ENCODE measurements around the gene NACA2.
"Not testable (repeated sequence)": the region's sequence is repeated elsewhere in the genome, so short reads cannot be mapped to it uniquely, and the experiment has no call there.

The NACA2 gene
- total RNA-seq, result 1.1 reads per million

GRCh38 chr17:61591018-61591417, at the start of gene NACA2:
TSS of gene NACA2 (minus strand) at chr17:61591219. CDS start at chr17:61591180, 39 bp downstream.
- DNase-seq, result no peak

DNA sequence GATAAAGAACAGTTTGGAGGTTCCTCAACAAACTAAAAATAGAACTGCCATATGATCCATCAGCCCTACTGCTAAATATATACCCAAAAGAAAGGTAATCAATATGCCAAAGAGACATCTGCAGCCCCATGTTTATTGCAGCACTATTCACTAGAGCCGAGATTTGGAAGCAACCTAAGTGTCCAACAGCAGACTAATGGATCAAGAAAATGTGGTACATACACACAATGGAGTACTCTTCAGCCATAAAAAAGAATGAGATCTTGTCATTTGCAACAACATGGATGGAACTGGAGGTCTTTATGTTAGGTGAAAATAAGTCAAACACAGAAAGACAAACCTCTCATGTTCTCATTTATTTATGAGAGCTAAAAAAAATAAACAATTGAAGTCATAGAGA, 48.8 kb upstream of the NACA2 start:
- no peak for DNase-seq

DNA sequence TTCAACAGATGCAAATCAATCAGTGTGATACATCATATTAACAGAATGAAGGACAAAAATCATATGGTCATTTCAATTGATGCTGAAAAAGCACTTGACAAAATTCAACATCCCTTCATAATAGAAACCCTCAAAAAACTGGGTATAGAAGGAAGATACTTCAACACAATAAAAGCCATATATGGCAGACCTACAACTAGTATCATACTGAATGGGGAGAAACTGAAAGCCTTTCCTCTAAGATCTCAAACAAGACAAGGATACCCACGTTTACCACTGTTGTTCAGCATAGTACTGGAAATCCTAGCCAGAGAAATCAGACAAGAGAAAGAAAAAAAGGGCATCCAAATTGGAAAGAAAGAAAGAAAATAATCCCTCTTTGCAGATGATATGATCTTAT, 47.1 kb upstream of the NACA2 start:
- no peak for DNase-seq

GRCh38 chr17:61635913-61636432, 45.0 kb upstream of the NACA2 start:
- DNase-seq, result peak; percentile 33

DNA sequence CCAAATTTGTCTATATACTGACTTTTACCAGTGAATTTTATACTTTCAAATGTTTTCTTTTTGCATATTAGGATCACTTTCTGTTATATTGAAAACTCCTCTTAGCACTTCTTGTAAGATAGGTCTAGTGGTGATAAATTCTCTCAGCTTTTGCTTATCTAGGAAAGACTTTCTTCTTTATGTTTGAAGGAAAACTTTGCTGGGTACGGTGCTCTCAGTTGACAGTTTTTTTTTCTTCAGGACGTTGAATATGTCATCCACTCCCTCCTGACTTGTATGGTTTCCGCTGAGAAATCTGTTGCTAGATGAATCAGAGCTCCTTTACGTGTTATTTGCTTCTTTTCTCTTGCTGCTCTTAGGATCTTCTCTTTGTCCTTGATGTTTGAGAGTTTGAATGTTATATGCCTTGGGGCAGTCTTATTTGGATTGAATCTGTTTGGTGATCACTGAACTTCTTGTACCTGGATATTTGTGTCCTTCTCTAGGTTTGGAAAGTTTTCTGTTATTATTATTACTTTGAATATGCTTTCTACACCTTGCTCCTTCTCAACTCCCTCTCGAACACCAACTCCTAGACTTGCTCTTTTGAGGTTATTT, 44.0 kb upstream of the NACA2 start:
- DNase-seq, result no peak

GRCh38 chr17:61634011-61634539, 43.1 kb upstream of the NACA2 start:
- DNase-seq, result no peak

DNA sequence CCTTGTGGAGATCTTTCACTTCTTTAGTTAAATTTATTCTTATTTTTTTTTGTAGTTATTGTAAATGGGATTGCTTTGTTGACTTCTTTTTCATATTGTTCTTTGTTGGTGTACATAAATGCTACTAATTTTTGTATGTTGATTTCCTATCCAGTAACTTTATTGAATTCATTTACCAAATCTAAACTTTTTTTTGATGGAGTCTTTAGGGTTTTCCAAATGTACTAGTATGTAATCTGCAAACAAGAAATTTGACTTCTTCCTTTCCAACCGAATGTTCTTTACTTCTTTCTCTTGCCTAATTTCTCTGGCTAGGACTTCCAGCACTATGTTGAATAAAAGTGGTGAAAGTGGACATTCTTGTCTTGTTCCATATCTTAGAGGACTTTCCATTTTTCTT, 41.8 kb upstream of the NACA2 start:
- DNase-seq, result no peak

DNA sequence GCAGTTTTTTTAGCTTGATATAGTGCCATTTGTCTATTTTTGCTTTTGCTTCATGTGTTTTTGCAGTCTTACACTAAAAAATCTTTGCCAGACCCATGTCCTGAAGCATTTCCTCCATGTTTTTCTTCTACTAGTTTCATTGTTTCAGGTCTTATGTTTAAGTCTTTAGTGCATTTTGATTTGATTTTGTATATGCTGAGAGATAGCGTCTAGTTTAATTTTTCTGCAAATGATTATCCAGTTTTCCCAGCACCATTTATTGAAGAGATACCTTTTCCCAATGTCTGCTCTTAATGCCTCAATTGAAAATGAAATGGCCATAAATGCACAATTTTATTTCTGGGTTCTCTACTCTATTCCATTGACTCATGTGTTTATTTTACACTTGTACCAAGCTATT, 40.8 kb upstream of the NACA2 start:
- DNase-seq, result no peak

DNA sequence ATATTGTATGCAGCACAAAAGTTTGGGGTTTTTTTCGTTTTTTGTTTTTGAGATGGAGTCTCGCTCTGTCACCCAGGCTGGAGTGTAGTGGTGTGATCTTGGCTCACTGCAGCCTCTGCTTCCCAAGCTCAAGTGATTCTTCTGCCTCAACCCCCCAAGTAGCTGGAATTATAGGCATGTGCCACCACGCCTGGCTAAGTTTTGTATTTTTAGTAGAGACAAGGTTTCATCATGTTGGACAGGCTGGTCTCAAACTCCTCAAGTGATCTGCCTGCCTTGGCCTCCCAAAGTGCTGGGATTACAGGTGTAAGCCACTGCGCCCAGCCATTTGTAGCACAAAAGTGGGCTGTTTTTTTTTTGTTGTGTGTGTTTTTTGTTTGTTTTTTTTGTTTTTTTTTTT, 37.1 kb upstream of the NACA2 start:
- not testable (repeated sequence) for DNase-seq

DNA sequence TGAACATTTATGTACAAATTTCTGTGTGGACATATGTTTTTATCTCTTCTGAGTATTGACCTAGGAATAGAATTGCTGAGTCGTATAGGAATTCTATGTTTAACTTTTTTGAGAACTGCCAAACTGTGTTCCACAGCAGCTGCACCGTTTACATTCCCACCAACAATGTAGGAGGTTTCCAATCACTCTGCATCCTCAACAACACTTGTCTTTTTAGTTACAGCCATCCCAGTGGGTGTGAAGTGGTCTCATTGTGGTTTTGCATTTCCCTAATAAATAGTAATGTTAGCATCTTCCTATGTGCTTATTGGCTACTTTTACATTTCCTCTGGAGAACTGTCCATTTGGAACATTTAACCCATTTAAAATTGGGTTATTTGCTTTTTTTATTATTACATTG, 36.6 kb upstream of the NACA2 start:
- DNase-seq, result no peak

- DNase-seq, result no peak
Measured at GRCh38 chr17:61627125-61627524, 36.1 kb upstream of the NACA2 start.

DNA sequence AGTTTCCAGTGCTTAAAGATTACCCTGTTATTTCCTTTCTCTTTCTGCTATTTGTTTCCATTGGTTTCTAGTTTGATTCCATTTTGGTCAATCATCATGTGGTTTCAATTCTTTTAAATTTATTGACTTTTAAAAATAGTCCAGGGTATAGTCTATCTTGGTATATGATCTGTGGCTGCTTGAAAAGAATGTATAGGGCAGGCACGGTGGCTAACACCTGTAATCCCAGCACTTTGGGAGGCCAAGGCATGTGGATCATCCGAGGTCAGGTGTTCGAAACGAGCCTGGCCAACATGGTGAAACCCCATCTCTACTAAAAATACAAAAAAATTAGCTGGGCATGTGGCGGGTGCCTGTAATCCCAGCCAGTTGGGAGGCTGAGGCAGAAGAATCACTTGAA, 34.5 kb upstream of the NACA2 start:
- no peak for DNase-seq

GRCh38 chr17:61624951-61625350, 33.9 kb upstream of the NACA2 start:
- DNase-seq, result no peak

DNA sequence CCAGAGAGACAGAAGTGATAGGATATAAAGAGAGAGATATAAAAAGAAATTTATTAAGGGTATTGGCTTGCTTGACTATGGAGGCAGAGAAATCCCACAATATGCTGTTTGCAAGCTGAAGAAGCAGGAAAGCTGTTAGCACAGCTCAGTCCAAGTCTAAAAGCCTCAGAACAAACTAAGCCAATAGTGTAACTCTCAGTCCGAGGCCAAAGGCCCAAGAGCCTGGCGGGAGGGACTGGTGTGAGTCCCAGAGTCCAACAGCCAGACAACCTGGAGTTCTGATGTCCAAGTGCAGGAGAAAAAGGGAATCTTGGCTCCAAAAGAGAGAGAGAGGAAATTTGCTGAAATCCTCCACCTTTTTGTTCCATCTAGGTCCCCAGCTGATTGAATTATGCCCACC, 30.3 kb upstream of the NACA2 start:
- DNase-seq, result no peak

GRCh38 chr17:61619953-61620352, 28.9 kb upstream of the NACA2 start:
- DNase-seq, result no peak

GRCh38 chr17:61619493-61619892, 28.5 kb upstream of the NACA2 start:
- no peak for DNase-seq

- DNase-seq, result no peak
Measured at GRCh38 chr17:61618950-61619349, 27.9 kb upstream of the NACA2 start.

GRCh38 chr17:61617330-61617729, 26.3 kb upstream of the NACA2 start:
- DNase-seq, result no peak

GRCh38 chr17:61616783-61617182, 25.8 kb upstream of the NACA2 start:
- DNase-seq, result no peak

GRCh38 chr17:61614219-61614618, 23.2 kb upstream of the NACA2 start:
- no peak for DNase-seq

DNA sequence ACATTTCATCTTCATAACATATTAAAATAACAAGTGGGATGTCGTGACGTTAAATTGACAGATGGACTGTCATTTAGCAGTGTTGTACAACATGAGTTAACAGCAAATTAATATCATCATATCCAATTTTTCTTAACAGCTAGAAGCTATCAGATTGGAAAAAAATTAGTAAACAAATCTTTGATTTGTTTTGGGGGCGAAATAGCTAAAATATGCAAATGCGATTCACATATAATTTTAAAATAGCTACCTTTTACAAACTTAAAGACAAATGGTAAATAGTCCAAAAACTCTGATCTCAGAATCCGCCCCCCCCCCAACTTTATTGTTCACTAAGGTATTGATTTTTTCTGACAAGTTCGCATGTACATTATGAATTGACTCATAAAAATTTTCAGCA, 20.3 kb upstream of the NACA2 start:
- no peak for DNase-seq

- no peak for DNase-seq
Measured at GRCh38 chr17:61605692-61606091, 14.7 kb upstream of the NACA2 start.

DNA sequence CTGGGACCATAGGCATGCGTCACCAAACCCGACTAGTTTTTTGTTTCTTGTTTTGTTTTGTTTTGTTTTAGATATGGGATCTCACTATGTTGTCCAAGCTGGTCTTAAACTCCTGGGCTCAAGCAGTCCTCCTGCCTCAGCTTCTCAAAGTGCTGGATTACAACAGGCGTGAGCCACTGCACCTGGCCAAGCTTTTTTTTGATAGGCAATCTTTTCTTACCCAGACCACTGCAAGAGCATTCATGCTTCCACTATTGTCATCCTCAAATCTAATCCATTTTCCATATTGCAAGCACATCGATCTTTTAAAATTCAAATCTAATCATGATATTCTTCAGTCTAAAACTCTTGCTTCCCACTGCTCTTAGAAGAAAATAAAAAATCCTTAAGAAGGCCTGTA, 10.3 kb upstream of the NACA2 start:
- no peak for DNase-seq

DNA sequence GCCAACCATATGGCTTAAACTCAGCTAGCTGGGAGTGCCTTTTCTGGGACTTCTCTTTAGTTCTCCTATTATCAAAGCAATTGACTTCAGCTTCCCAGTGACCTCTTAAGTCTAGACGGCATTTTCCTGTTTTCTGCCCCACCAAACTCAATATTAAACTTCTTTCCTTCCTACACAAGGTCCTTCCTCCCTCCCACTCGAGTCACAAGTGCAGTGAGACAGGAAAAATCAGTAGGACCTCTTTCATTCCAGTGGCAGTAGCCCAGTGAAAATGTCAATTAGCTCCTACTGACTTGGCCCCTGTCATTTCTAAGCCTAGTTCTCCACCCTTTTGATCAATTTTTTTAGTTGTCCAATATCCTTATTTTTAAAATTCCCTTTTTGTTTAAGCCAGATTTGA, 9.6 kb upstream of the NACA2 start:
- no peak for DNase-seq

- DNase-seq, result no peak
Measured at GRCh38 chr17:61599608-61600007, 8.6 kb upstream of the NACA2 start.

Measured in effector CD4-positive, alpha-beta T cell (primary cell).